Liver (tissue), 3 donors: ENCODE data around the gene UBASH3A.

ENCODE experiments used
- EGR1 ChIP-seq, 2 donors: IDR thresholded peaks; 2 replicates each; pipeline ENCODE4 v1.6.1; 2016 to 2018; ENCODE audit warnings: antibody characterized with exemption in 2 of 2, low read depth in 2 of 2
- HNF4G ChIP-seq: IDR thresholded peaks from 2 replicates; pipeline ENCODE4 v1.6.1; 2016; ENCODE audit warnings: antibody characterized with exemption
- SP1 ChIP-seq: IDR thresholded peaks from 2 replicates; pipeline ENCODE4 v1.6.1; 2018; ENCODE audit warnings: antibody characterized with exemption, mild to moderate bottlenecking
- YY1 ChIP-seq: IDR thresholded peaks from 2 replicates; pipeline ENCODE4 v1.6.1; 2016; ENCODE audit warnings: antibody characterized with exemption, mild to moderate bottlenecking
- TF ChIP-seq, protein P1 (sequence below): fragments of 150-350 bp; IDR thresholded peaks from 2 replicates; pipeline ENCODE4 v1.5.1; 2017; ENCODE audit warnings: improper control_type of control experiment, low read depth, low read length; ENCODE audit not compliant: missing input control
- TF ChIP-seq, protein P2 (sequence below): IDR thresholded peaks from 2 replicates; pipeline ENCODE4 v1.6.1; 2016; ENCODE audit warnings: antibody characterized with exemption
- donor health status: healthy.
- donor health status: healthy.

DNA sequence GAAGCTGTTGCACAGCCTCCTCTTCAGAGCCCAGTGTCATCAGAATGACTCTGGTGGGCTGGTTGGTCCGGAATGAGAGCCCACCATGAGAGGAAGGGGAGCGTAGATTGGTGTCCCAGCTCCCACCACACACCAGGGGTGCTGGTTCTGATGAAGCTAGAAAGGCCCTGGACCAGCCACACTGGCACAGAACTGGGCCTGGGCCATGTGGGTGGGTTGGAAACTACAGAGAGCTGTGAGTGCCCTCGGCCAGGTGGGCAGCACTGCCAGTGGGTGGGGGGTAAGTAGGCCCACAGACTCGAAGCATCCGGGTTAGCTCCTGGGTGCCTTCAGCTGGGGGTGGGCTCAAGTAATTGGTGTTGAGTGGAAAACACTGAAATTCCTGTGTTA, 25.8 kb upstream of the UBASH3A start:
- TF ChIP-seq, protein P1, sequence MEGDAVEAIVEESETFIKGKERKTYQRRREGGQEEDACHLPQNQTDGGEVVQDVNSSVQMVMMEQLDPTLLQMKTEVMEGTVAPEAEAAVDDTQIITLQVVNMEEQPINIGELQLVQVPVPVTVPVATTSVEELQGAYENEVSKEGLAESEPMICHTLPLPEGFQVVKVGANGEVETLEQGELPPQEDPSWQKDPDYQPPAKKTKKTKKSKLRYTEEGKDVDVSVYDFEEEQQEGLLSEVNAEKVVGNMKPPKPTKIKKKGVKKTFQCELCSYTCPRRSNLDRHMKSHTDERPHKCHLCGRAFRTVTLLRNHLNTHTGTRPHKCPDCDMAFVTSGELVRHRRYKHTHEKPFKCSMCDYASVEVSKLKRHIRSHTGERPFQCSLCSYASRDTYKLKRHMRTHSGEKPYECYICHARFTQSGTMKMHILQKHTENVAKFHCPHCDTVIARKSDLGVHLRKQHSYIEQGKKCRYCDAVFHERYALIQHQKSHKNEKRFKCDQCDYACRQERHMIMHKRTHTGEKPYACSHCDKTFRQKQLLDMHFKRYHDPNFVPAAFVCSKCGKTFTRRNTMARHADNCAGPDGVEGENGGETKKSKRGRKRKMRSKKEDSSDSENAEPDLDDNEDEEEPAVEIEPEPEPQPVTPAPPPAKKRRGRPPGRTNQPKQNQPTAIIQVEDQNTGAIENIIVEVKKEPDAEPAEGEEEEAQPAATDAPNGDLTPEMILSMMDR: no peak
- TF ChIP-seq EGR1 (IDR thresholded peaks at IDR 0.05; ENCODE audit: low read depth in 2 of 2) (no peak), SP1 (no peak), YY1 (no peak), HNF4G (no peak)
- TF ChIP-seq, protein P2, sequence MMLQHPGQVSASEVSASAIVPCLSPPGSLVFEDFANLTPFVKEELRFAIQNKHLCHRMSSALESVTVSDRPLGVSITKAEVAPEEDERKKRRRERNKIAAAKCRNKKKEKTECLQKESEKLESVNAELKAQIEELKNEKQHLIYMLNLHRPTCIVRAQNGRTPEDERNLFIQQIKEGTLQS: no peak
